Activated CD4-positive, alpha-beta T cell treated with anti-CD3 and anti-CD28 coated beads, Interleukin-10, Interleukin-2, amounts not matched to agents 100 ng/mL and 50 ng/mL, durations not matched to agents 16 hours and 8 hours (primary cell): ENCODE measurements around the gene MKX.

Experiments
- DNase-seq: peaks from one replicate; pipeline ENCODE4 v3.0.0-alpha.2; 2020

MKX gene

GRCh38 chr10:27742195-27743011, 3.2 kb downstream of the MKX start:
- DNase-seq, result peak; percentile 95

GRCh38 chr10:27741173-27742091, 4.2 kb downstream of the MKX start:
- no peak for DNase-seq

GRCh38 chr10:27736396-27736795, 9.2 kb downstream of the MKX start:
- no peak for DNase-seq

GRCh38 chr10:27730041-27730440, 15.6 kb downstream of the MKX start:
- no peak for DNase-seq

- no peak for DNase-seq
Measured at GRCh38 chr10:27728338-27728737, 17.3 kb downstream of the MKX start.

- no peak for DNase-seq
Measured at GRCh38 chr10:27724287-27724686, 21.3 kb downstream of the MKX start.

- no peak for DNase-seq
Measured at GRCh38 chr10:27723436-27723835, 22.2 kb downstream of the MKX start.

- no peak for DNase-seq
Measured at GRCh38 chr10:27720529-27720928, 25.1 kb downstream of the MKX start.

- no peak for DNase-seq
Measured at GRCh38 chr10:27719052-27719451, 26.6 kb downstream of the MKX start.

- no peak for DNase-seq
Measured at GRCh38 chr10:27717861-27718260, 27.8 kb downstream of the MKX start.

- DNase-seq, result no peak
Measured at GRCh38 chr10:27717224-27717623, 28.4 kb downstream of the MKX start.

- DNase-seq, result no peak
Measured at GRCh38 chr10:27716521-27716920, 29.1 kb downstream of the MKX start.

- DNase-seq, result no peak
Measured at GRCh38 chr10:27715505-27715904, 30.1 kb downstream of the MKX start.

- DNase-seq, result no peak
Measured at GRCh38 chr10:27714349-27714748, 31.3 kb downstream of the MKX start.

- no peak for DNase-seq
Measured at GRCh38 chr10:27713941-27714340, 31.7 kb downstream of the MKX start.

- DNase-seq, result no peak
Measured at GRCh38 chr10:27710014-27710413, 35.6 kb downstream of the MKX start.

GRCh38 chr10:27709304-27709703, 36.3 kb downstream of the MKX start:
- DNase-seq, result no peak

- DNase-seq, result no peak
Measured at GRCh38 chr10:27701938-27702537, 43.6 kb downstream of the MKX start.

- no peak for DNase-seq
Measured at GRCh38 chr10:27699776-27700175, 45.8 kb downstream of the MKX start.

- DNase-seq, result no peak
Measured at GRCh38 chr10:27698961-27699360, 46.7 kb downstream of the MKX start.

- DNase-seq, result no peak
Measured at GRCh38 chr10:27696466-27696865, 49.2 kb downstream of the MKX start.

- no peak for DNase-seq
Measured at GRCh38 chr10:27695706-27696105, 49.9 kb downstream of the MKX start.

GRCh38 chr10:27695088-27695487, 50.5 kb downstream of the MKX start:
- no peak for DNase-seq

- DNase-seq, result no peak
Measured at GRCh38 chr10:27692663-27693062, 53.0 kb downstream of the MKX start.
